Liver (tissue), 9 donors: ENCODE measurements around the gene ABLIM2. TPM values are rescaled to one million over a fixed set of nuclear protein-coding genes. Genes with fewer than 3 reads are reported as not detected.

Experiments
- DNase-seq: peaks from one replicate; pipeline ENCODE4 v3.0.0-alpha.2; 2017; ENCODE audit warnings: low spot score
- H3K27ac ChIP-seq, 2 donors: one replicate each; pipeline ENCODE4 v1.7.0; 2013; ENCODE audit warnings: inconsistent platforms in 2 of 2, low read length in 2 of 2, control low read depth in 1 of 2, low read depth in 1 of 2, mild to moderate bottlenecking in 1 of 2
- H3K27me3 ChIP-seq, 4 donors: one replicate each; pipeline versions ENCODE4 v1.6.1 to v1.7.0; 2013; ENCODE audit warnings: low read length in 3 of 4, inconsistent platforms in 1 of 4, mild to moderate bottlenecking in 1 of 4, moderate library complexity in 1 of 4; ENCODE audit not compliant: control insufficient read depth in 4 of 4, insufficient read depth in 4 of 4
- H3K36me3 ChIP-seq, 4 donors: one replicate each; pipeline versions ENCODE4 v1.6.1 to v1.7.0; 2013; ENCODE audit warnings: low read length in 3 of 4, mild to moderate bottlenecking in 3 of 4, low read depth in 1 of 4, moderate library complexity in 1 of 4; ENCODE audit not compliant: control insufficient read depth in 4 of 4, insufficient read depth in 3 of 4
- H3K4me1 ChIP-seq, 4 donors: one replicate each; pipeline versions ENCODE4 v1.6.1 to v1.7.0; 2013; ENCODE audit warnings: low read length in 3 of 4, mild to moderate bottlenecking in 3 of 4, moderate library complexity in 1 of 4; ENCODE audit not compliant: control insufficient read depth in 4 of 4, insufficient read depth in 4 of 4
- H3K4me3 ChIP-seq, 3 donors: one replicate each; pipeline versions ENCODE4 v1.6.1 to v1.7.0; 2013; ENCODE audit warnings: low read length in 3 of 3, control low read depth in 1 of 3, low read depth in 1 of 3, mild to moderate bottlenecking in 1 of 3
- H3K9ac ChIP-seq, 2 donors: one replicate each; pipeline ENCODE4 v1.7.0; 2013; ENCODE audit warnings: low read length in 2 of 2, mild to moderate bottlenecking in 2 of 2, moderate library complexity in 2 of 2, control low read depth in 1 of 2, low read depth in 1 of 2
- H3K9me3 ChIP-seq, 4 donors: one replicate each; pipeline versions ENCODE4 v1.6.1 to v1.7.0; 2013; ENCODE audit warnings: low read length in 3 of 4; ENCODE audit not compliant: control insufficient read depth in 4 of 4
- ATF3 ChIP-seq: IDR thresholded peaks from 2 replicates; pipeline ENCODE4 v1.6.1; 2016; ENCODE audit warnings: antibody characterized with exemption
- CTCF ChIP-seq: fragments of 150-350 bp; IDR thresholded peaks from 2 replicates; pipeline ENCODE4 v1.5.1; 2017; ENCODE audit warnings: improper control_type of control experiment, low read depth, low read length; ENCODE audit not compliant: missing input control
- FOXA1 ChIP-seq: IDR thresholded peaks from 2 replicates; pipeline ENCODE4 v1.6.1; 2016; ENCODE audit warnings: antibody characterized with exemption
- FOXA2 ChIP-seq: IDR thresholded peaks from 2 replicates; pipeline ENCODE4 v1.6.1; 2016; ENCODE audit warnings: antibody characterized with exemption
- GABPA ChIP-seq, 2 donors: IDR thresholded peaks in 1 of 2; conservative IDR thresholded peaks in 1 of 2; 2 replicates each; pipeline ENCODE4 v1.6.1; 2016; ENCODE audit warnings: antibody characterized with exemption in 2 of 2, mild to moderate bottlenecking in 1 of 2, moderate library complexity in 1 of 2
- HNF4A ChIP-seq, 2 donors: conservative IDR thresholded peaks; 2 replicates each; pipeline ENCODE4 v1.6.1; 2016; ENCODE audit warnings: antibody characterized with exemption in 2 of 2, mild to moderate bottlenecking in 2 of 2
- JUND ChIP-seq, 2 donors: IDR thresholded peaks; 2 replicates each; pipeline ENCODE4 v1.6.1; 2016; ENCODE audit warnings: antibody characterized with exemption in 2 of 2
- NR2F2 ChIP-seq: IDR thresholded peaks from 2 replicates; pipeline ENCODE4 v1.6.1; 2016; ENCODE audit warnings: antibody characterized with exemption
- RXRA ChIP-seq, 2 donors: IDR thresholded peaks; 2 replicates each; pipeline ENCODE4 v1.6.1; 2017 to 2018; ENCODE audit warnings: antibody characterized with exemption in 2 of 2, mild to moderate bottlenecking in 1 of 2
- SP1 ChIP-seq: IDR thresholded peaks from 2 replicates; pipeline ENCODE4 v1.6.1; 2018; ENCODE audit warnings: antibody characterized with exemption, mild to moderate bottlenecking
- YY1 ChIP-seq: IDR thresholded peaks from 2 replicates; pipeline ENCODE4 v1.6.1; 2016; ENCODE audit warnings: antibody characterized with exemption, mild to moderate bottlenecking
- ZBTB33 ChIP-seq: IDR thresholded peaks from 2 replicates; pipeline ENCODE4 v1.6.1; 2016; ENCODE audit warnings: antibody characterized with exemption
- WGBS: extraction: QIAGEN DNeasy Blood & Tissue Kit; methylation state at CpG from one replicate; pipeline ENCODE4 v1.1.7; 2013; 5-methylcytosine and 5-hydroxymethylcytosine counted together
- polyA plus RNA-seq, 2 donors: library from polyadenylated mRNA; stranded (reverse) in 1 of 2; unstranded in 1 of 2; fragments of 200-250 nt in 1 of 2; fragments of >200 nt in 1 of 2; fragmentation: Nextera tagmentation in 1 of 2; extraction: Ambion mirVana in 1 of 2; gene quantifications; one replicate each; pipeline versions ENCODE4 v1.2.1 to v1.2.3, GENCODE V29; 2013 to 2015
- total RNA-seq, 2 donors: library from RNA; depleted of rRNA; stranded (reverse); fragments of >200 nt; gene quantifications; one replicate each; pipeline ENCODE4 v1.2.3, GENCODE V29; 2014
- TF ChIP-seq, protein P1 (sequence below): IDR thresholded peaks from 2 replicates; pipeline ENCODE4 v1.6.1; 2016; ENCODE audit warnings: antibody characterized with exemption, mild to moderate bottlenecking
- TF ChIP-seq, protein P2 (sequence below): IDR thresholded peaks from 2 replicates; pipeline ENCODE4 v1.6.1; 2016; ENCODE audit warnings: antibody characterized with exemption
- donor health status: healthy.
- donor health status: healthy.
- donor health status: healthy.
- donor health status: healthy.
- donor health status: healthy.

Gene ABLIM2
- total and polyA plus RNA-seq, 4 donors: 0.75 to 2.5 (median 0.93) TPM

- no peak for TF ChIP-seq ZBTB33
Measured at GRCh38 chr4:8046925-8047541, 111.6 kb downstream of the ABLIM2 start (continued).

DNA sequence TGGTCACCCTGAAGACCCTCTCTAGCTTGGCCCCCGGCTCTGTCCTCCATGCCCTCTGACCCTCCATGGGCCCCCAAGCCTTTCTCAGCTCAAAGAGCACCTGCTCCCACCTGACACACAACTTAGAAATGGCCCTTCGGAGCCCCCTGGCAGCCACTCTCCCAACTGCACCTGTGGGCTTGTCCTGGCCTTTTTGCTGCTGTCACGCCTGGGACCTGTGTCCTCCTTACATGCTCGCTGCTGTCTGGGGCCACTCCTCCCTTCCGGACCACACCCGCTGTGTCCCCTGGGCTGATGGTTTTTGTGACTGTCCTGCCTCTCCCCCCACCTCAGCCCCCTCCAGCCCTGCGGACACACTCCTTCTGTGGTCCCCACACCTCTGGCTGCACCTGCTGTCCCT is 112.7 kb downstream of the ABLIM2 start:
- H3K9ac ChIP-seq: no peak overlapping the region
- no peaks in the 10 kb centered on the region for H3K9me3 ChIP-seq
- no peak overlapping the region for H3K4me3 ChIP-seq
- 91% methylated on average over 7 of the region's 7 CpGs for WGBS
- no peak for TF ChIP-seq RXRA (IDR thresholded peaks at IDR 0.05)
- TF ChIP-seq JUND (IDR thresholded peaks at IDR 0.05): no peak
- TF ChIP-seq, protein P1, sequence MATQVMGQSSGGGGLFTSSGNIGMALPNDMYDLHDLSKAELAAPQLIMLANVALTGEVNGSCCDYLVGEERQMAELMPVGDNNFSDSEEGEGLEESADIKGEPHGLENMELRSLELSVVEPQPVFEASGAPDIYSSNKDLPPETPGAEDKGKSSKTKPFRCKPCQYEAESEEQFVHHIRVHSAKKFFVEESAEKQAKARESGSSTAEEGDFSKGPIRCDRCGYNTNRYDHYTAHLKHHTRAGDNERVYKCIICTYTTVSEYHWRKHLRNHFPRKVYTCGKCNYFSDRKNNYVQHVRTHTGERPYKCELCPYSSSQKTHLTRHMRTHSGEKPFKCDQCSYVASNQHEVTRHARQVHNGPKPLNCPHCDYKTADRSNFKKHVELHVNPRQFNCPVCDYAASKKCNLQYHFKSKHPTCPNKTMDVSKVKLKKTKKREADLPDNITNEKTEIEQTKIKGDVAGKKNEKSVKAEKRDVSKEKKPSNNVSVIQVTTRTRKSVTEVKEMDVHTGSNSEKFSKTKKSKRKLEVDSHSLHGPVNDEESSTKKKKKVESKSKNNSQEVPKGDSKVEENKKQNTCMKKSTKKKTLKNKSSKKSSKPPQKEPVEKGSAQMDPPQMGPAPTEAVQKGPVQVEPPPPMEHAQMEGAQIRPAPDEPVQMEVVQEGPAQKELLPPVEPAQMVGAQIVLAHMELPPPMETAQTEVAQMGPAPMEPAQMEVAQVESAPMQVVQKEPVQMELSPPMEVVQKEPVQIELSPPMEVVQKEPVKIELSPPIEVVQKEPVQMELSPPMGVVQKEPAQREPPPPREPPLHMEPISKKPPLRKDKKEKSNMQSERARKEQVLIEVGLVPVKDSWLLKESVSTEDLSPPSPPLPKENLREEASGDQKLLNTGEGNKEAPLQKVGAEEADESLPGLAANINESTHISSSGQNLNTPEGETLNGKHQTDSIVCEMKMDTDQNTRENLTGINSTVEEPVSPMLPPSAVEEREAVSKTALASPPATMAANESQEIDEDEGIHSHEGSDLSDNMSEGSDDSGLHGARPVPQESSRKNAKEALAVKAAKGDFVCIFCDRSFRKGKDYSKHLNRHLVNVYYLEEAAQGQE: no peak
- no peak for TF ChIP-seq GABPA (IDR thresholded peaks at IDR 0.05 in 1 of 2, conservative IDR thresholded peaks at IDR 0.05 in 1 of 2)
- no peak for TF ChIP-seq CTCF
- TF ChIP-seq FOXA2: no peak
- no peak for TF ChIP-seq YY1
- no peak for TF ChIP-seq SP1
- H3K27me3 ChIP-seq: no peaks in the 10 kb centered on the region
- H3K36me3 ChIP-seq: no peaks in the 10 kb centered on the region
- H3K27ac ChIP-seq: no peak overlapping the region
- H3K4me1 ChIP-seq: peaks cover 3 to 9% (median 5%) of the 10 kb centered on the region in 4 donors
- DNase-seq: no peak

DNA sequence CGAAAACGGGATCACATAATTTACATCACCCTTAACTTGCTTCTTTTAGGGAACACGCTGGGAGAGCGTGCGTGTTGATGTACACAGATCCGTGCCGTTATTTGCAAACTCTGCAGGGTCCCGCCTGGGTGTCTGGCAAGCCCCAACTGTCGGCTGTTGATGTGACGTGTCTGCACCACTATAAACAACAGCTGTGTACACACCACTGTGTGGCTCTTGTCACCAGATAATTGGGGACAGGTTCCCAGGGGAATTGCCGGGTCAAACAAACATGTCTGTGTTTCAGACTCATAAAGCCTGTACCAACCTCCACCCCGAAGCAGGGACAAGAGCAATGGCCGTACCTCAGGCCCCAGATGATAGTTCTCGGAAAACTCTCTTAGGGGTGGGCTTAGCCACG is 113.9 kb downstream of the ABLIM2 start:
- no peaks in the 10 kb centered on the region for H3K27me3 ChIP-seq
- no peak overlapping the region for H3K27ac ChIP-seq
- DNase-seq: no peak
- WGBS: 62% methylated on average over 15 of the region's 15 CpGs
- H3K4me1 ChIP-seq: no peaks in the 10 kb centered on the region
- no peaks in the 10 kb centered on the region for H3K9me3 ChIP-seq
- H3K9ac ChIP-seq: no peak overlapping the region
- H3K4me3 ChIP-seq: no peak overlapping the region
- H3K36me3 ChIP-seq: no peaks in the 10 kb centered on the region
- TF ChIP-seq RXRA (IDR thresholded peaks at IDR 0.05) (no peak), ZBTB33 (no peak), CTCF (no peak), FOXA1 (no peak), FOXA2 (no peak), SP1 (no peak), NR2F2 (no peak), GABPA (IDR thresholded peaks at IDR 0.05 in 1 of 2, conservative IDR thresholded peaks at IDR 0.05 in 1 of 2) (no peak), ATF3 (no peak), YY1 (no peak), HNF4A (conservative IDR thresholded peaks at IDR 0.05) (no peak), JUND (IDR thresholded peaks at IDR 0.05) (no peak)
- TF ChIP-seq, protein P2, sequence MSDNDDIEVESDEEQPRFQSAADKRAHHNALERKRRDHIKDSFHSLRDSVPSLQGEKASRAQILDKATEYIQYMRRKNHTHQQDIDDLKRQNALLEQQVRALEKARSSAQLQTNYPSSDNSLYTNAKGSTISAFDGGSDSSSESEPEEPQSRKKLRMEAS: no peak
